Measurements from ENCODE around the gene SLC6A6. TPM values are rescaled to one million over a fixed set of nuclear protein-coding genes. Genes with fewer than 3 reads are reported as not detected.

Gene SLC6A6
- total RNA-seq, 1 experiment from 2014 or later: 211 TPM

DNA sequence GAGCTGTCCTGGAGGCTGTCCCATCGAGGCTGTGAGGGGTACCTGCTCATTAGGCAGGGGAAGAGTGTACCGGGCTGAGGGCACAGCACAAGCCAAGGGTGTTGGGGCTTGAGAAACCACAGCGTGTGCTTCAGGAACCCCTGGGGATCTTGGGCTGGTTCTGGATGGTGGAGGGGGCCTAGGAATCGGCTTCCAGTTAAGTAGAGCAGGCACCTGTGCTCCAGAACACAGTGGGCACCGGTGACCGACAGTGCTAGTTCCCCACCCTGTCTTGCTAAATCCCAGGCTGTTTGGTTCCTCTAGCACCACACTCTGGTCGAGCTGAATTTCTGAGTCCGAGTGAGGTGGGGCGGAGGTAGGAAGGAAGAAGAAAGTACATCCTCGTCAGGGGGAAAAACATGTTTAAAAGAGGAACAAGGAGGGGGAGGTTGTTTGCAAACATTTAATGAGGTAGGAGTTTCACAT is 29.1 kb downstream of the SLC6A6 start (continued):
- TF ChIP-seq, protein P1, sequence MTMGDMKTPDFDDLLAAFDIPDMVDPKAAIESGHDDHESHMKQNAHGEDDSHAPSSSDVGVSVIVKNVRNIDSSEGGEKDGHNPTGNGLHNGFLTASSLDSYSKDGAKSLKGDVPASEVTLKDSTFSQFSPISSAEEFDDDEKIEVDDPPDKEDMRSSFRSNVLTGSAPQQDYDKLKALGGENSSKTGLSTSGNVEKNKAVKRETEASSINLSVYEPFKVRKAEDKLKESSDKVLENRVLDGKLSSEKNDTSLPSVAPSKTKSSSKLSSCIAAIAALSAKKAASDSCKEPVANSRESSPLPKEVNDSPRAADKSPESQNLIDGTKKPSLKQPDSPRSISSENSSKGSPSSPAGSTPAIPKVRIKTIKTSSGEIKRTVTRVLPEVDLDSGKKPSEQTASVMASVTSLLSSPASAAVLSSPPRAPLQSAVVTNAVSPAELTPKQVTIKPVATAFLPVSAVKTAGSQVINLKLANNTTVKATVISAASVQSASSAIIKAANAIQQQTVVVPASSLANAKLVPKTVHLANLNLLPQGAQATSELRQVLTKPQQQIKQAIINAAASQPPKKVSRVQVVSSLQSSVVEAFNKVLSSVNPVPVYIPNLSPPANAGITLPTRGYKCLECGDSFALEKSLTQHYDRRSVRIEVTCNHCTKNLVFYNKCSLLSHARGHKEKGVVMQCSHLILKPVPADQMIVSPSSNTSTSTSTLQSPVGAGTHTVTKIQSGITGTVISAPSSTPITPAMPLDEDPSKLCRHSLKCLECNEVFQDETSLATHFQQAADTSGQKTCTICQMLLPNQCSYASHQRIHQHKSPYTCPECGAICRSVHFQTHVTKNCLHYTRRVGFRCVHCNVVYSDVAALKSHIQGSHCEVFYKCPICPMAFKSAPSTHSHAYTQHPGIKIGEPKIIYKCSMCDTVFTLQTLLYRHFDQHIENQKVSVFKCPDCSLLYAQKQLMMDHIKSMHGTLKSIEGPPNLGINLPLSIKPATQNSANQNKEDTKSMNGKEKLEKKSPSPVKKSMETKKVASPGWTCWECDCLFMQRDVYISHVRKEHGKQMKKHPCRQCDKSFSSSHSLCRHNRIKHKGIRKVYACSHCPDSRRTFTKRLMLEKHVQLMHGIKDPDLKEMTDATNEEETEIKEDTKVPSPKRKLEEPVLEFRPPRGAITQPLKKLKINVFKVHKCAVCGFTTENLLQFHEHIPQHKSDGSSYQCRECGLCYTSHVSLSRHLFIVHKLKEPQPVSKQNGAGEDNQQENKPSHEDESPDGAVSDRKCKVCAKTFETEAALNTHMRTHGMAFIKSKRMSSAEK (CRISPR knock-in tag; IDR thresholded peaks at IDR 0.05; ENCODE audit: borderline replicate concordance): no peak
- TF ChIP-seq HMGXB4 (CRISPR knock-in tag; IDR thresholded peaks at IDR 0.05) (no peak), SMAD3 (CRISPR knock-in tag; IDR thresholded peaks at IDR 0.05; ENCODE audit: borderline replicate concordance) (no peak), ZNF232 (CRISPR knock-in tag; IDR thresholded peaks at IDR 0.05) (no peak), FOXK1 (CRISPR knock-in tag; IDR thresholded peaks at IDR 0.05) (no peak), ZBTB43 (CRISPR knock-in tag; IDR thresholded peaks at IDR 0.05) (no peak), NFATC4 (CRISPR knock-in tag; IDR thresholded peaks at IDR 0.05) (no peak), MXD4 (CRISPR knock-in tag; IDR thresholded peaks at IDR 0.05; ENCODE audit: borderline replicate concordance) (no peak), CREB1 (CRISPR knock-in tag; IDR thresholded peaks at IDR 0.05) (no peak), SMAD4 (CRISPR knock-in tag; IDR thresholded peaks at IDR 0.05) (no peak)
- TF ChIP-seq, protein P2, sequence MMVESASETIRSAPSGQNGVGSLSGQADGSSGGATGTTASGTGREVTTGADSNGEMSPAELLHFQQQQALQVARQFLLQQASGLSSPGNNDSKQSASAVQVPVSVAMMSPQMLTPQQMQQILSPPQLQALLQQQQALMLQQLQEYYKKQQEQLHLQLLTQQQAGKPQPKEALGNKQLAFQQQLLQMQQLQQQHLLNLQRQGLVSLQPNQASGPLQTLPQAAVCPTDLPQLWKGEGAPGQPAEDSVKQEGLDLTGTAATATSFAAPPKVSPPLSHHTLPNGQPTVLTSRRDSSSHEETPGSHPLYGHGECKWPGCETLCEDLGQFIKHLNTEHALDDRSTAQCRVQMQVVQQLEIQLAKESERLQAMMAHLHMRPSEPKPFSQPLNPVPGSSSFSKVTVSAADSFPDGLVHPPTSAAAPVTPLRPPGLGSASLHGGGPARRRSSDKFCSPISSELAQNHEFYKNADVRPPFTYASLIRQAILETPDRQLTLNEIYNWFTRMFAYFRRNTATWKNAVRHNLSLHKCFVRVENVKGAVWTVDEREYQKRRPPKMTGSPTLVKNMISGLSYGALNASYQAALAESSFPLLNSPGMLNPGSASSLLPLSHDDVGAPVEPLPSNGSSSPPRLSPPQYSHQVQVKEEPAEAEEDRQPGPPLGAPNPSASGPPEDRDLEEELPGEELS (CRISPR knock-in tag; IDR thresholded peaks at IDR 0.05): no peak

DNA sequence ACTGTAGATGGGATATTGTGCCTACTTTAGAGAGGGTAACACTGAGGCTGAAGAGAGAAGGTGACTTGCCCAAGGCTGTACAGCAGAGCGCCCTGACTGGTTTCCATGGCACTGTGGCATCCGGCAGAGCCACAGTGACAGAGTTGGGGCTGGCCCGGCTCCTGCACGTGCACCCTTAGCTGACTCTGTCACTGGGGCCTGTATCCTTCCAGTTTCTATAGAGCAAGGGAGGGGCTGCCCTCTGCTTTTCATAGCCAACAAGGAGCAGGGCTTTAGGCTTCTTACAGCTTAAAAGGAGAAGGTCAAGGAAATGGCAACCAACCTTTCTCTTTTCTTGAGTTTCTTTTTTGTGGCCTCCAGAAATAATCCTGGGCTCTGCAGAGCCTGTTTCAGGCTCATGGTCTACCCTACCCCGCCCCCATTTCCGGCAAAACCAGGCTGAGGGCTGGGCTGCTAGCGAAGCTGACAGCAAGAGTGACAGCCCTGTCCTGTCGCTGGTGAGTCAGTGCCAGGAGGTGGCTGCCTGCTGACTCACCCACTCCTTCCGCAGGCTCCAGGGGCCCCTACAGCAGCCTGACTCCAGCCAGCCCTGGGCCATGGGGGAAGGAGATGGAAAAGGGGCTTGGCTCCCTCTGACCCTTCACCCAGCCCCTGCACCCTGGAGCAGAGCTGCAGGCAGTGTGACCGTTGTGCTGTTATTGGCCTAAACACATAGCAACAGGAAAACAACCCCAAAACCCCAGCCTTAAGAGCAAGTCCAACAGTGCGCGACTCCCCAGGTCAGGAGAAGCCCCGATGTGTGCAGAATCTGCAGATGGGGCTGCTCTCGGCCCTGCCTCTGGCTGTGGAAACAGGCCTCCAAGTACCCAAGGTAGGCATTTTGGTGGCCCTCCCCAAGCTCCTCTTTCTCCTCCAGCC is 29.8 kb downstream of the SLC6A6 start:
- no peak for TF ChIP-seq ZBTB21 (CRISPR knock-in tag; IDR thresholded peaks at IDR 0.05; ENCODE audit: borderline replicate concordance)
- TF ChIP-seq GABPB1 (CRISPR knock-in tag; IDR thresholded peaks at IDR 0.05): 0 out of 2 replicates have a peak, but pooled peaks have one; percentile 50
- Mint-ChIP-seq H3K27me3 (ENCODE audit: low read depth) (no peaks in the 10 kb centered on the region), H3K27ac (peak overlapping the region; percentile 10; the same call in 1 of the 2 replicates), H3K4me1 (peaks cover 38% of the 10 kb centered on the region), H3K36me3 (no peaks in the 10 kb centered on the region), H3K9me3 (no peaks in the 10 kb centered on the region), H3K4me3 (no peak overlapping the region)
- ChIA-PET POLR2A (no interaction called here), CTCF (interaction anchor here (0.8 to 2.3 kb wide), 4 partner anchors 29 to 535 kb away, joined by 3 to 11 read pairs (median 6); partner anchors contain the start of gene SLC6A6)
- ATAC-seq (peak; percentile 55), DNase-seq (ENCODE audit: low spot score) (no peak)
